Stimulated activated CD4-positive, alpha-beta T cell treated with anti-CD3 and anti-CD28 coated beads, Interleukin-2, amount 100 ng/mL, for 4 hours (primary cell): ENCODE data around the gene CRYGN.

Experiments
- DNase-seq: peaks from one replicate; pipeline ENCODE4 v3.0.0-alpha.2; 2020; ENCODE audit warnings: low read depth

CRYGN gene

DNA sequence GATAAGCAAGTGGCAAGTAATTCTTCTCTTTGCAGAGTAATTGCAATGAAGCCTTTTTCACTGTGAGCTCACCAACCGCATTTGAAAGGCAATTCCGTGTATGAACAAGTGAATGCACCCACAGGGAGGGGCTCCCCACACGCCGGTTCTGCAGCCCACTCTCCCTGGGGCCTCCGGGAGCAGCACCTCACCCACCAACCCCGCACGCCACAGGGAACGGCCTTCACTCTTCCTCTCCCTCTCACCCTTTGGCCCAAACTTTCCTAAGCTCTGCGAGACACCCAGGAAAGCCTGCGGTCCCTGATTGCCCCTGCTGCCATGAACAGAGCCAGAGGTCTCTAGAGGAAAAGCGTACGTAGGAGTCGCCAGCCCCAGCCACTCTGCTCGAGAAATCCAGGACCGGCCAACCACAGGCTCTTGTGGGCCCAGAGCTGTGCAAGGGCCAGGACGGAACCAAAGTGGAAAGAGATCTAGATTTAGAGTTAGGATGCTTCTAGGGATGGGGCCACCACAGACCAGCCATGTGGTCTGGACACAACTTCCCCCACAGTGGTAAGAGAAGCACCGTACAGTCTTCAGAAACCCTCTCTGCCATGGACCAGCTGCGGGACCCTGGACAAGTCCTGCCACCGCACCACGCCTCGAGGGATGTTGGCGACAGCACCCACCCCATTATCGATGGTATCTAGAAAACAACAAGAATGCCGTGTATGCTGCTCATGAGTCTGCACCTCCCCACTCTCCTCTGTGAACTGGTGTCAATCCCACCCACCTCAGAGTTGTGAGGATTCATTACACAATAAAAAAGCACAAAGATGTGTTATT is 33.7 kb downstream of the CRYGN start:
- DNase-seq: no peak

GRCh38 chr7:151405588-151405987 is 34.4 kb downstream of the CRYGN start:
- no peak for DNase-seq

DNA sequence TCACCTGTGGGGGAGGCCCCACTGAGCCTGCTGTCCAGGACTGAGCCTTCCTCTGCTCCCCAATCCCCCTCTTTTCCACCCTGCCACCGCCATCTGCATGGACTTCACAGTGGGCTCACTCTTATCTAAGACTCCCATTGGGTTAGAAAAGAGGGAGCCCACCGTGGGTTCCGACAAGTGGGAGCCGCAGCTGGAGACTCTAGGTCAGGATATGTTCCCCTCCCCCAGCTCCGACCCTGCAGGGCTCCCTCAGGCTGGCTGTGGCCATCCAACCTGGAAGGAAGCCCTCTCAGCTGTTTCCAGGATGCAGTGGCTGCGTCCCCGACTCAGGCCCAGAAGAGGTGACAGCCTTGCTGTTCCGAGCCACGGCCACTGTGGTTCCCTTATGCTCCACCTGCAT is 34.9 kb downstream of the CRYGN start:
- no peak for DNase-seq

GRCh38 chr7:151404216-151405011 is 35.5 kb downstream of the CRYGN start:
- DNase-seq: no peak

- no peak for DNase-seq
These were observed 36.2 kb downstream of the CRYGN start for GRCh38 chr7:151403764-151404163.

DNA sequence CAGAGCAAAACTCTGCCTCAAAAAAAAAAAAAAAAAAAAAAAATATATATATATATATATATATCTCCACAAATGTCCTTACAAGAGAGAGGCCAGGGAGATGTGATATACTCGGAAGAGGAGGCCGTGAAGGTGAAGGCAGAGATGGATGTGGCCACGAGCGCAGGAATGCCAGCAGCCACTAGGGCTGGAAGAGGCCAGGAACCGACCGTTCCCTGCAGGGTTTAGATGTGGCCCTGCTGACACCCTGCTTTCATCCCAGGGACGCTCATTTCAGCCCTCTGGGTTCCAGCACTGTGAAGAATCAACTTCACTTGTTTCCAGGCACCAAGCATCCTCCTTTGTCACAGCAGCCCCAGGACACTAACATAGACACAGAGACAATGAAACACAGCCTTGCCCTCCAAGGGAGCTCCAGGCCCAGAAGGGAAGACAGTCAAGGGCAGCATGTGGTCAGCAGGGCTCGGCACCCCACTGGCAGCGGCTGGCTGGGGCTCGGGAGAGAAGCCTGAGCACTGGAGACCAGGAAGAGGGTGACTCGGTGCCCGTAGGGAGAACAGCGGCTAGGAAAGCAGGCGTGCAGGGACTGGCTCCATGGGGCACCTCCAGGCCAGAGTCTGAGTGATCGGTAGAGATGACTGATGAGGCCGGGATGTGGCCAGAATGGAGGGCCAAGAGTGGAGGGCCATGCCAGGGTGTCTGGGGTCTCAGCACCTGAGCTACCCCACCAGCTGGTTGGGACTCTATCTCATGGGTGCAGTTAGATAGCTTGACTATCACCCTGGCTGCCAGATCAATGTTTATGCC is 37.7 kb downstream of the CRYGN start:
- no peak for DNase-seq

GRCh38 chr7:151400626-151401315 is 39.2 kb downstream of the CRYGN start:
- DNase-seq: no peak

- no peak for DNase-seq
These were observed 40.0 kb downstream of the CRYGN start for GRCh38 chr7:151399906-151400305.

GRCh38 chr7:151399305-151399601 is 40.7 kb downstream of the CRYGN start:
- DNase-seq: no peak

GRCh38 chr7:151398446-151399304 is 41.3 kb downstream of the CRYGN start:
- DNase-seq: no peak

DNA sequence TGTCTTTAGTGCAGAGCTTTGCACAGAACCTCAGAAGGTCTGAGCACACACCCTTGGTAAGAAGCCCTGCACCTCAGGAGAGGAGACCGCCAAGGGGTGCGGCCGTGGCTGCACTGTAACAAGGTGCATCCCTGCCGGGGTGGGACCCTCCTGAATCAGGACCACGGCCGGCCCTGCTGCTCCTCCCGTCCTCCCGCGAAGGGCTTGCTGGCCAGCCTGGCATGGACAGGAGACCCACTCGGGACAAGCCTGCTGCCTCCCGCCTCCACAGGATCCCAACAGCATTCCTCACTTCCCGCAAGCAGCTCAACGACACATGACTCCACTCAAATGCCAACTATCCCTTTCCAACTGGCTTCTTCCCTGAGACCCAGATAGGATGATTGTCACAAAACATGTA is 42.9 kb downstream of the CRYGN start:
- no peak for DNase-seq

DNA sequence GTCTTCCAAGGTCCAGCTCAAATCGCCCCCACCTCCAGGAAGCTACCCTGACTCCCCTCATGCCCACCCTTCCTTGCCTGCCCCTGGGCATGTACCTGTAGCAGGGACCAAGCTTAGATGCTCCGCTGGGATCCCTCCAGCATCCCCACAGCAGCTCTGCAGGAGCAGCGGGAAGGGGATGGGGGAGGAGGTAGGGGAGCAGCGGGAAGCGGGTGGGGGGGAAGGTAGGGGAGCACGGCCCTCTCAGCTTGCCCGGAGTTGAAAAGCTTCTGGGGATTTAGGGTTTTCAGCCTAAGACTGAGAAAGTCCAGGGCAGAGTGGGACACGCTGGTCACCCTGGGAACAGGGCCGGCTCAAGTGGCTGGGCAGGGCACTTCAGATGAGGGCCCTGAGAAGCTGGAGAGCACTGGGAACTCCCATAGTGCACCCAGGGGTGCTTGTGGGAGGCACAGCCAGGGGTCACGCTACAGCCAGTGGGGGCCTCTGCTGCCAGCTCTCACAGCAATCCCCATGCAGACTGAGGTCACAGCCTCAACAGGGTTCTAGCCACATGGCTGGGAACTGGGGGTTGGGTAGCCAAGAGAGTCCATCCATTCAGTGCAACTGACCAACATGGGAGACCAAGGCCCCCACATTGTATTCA is 43.5 kb downstream of the CRYGN start:
- DNase-seq: no peak

GRCh38 chr7:151395036-151395367 is 44.9 kb downstream of the CRYGN start:
- DNase-seq: no peak

- DNase-seq: no peak
These were observed 45.6 kb downstream of the CRYGN start for GRCh38 chr7:151394076-151395035.

GRCh38 chr7:151393031-151393977 is 46.6 kb downstream of the CRYGN start:
- no peak for DNase-seq

DNA sequence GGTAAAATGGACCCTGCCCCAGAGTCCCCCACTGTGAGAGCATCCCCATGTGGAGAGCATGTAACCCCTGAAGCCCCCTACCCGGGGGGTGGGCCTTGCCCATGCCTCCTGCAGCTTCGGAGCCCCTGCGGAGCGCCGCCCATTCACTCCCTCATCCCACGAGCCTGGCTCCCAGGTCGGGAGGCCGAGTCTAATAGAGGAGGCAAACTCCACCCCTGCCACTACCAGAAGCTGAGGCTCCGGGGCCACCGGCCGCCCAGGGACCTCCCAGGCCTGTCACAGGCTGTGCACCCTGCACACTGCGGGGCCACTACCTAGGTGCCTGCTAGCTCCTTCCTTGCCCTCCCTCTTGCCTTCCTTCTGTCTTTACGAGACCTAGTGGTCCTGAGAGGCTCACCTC is 47.5 kb downstream of the CRYGN start:
- DNase-seq: no peak

DNA sequence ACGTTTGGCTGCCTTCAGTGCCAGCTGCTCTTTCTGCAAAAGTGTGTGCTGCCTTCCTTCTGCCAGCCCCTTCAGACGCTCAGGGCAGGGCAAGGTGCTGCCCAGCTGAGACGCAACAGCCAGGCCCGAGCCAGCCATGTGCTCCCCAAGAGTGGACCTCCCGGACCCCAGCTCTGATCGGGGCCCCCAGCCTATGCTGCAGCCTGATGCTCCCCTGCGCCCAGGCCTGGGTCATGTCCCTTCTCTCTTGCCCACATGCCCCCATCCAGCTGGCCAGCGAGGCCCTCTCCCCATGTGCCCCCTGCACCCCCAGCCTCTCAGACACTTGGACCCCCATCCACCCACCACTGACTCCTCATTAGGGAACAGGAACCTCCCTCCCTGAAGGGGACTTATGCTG is 47.9 kb downstream of the CRYGN start:
- no peak for DNase-seq

GRCh38 chr7:151391358-151391730 is 48.6 kb downstream of the CRYGN start:
- no peak for DNase-seq
